Breast epithelium (tissue), 4 donors: ENCODE data around the gene VSTM2B. TPM values are rescaled to one million over a fixed set of nuclear protein-coding genes. Genes with fewer than 3 reads are reported as not detected.

ENCODE experiments used
- DNase-seq, 2 donors: peaks; one replicate each; pipeline ENCODE4 v3.0.0-alpha.2; 2019; ENCODE audit warnings: low spot score in 2 of 2
- H3K27ac ChIP-seq, 2 donors: fragments of 200-600 bp; sonication (generic) in 1 of 2; one replicate each; pipeline ENCODE4 v1.5.1; 2016 to 2019; ENCODE audit warnings: mild to moderate bottlenecking in 1 of 2
- H3K27me3 ChIP-seq, 2 donors: fragments of 200-600 bp; sonication (generic) in 1 of 2; one replicate each; pipeline versions ENCODE4 v1.5.1 to v1.6.0; 2017 to 2019; ENCODE audit warnings: control low read depth in 1 of 2, mild to moderate bottlenecking in 1 of 2
- H3K36me3 ChIP-seq: fragments of 200-600 bp; one replicate; pipeline ENCODE4 v1.5.1; 2019
- H3K4me1 ChIP-seq, 2 donors: fragments of 200-600 bp; sonication (generic); one replicate each; pipeline ENCODE4 v1.5.1; 2016 to 2019; ENCODE audit warnings: control low read depth in 1 of 2
- H3K4me3 ChIP-seq, 3 donors: fragments of 200-600 bp; sonication (generic); 1 replicate in 2 of 3; 2 replicates in 1 of 3; pipeline ENCODE4 v1.5.1; 2016 to 2019; ENCODE audit warnings: mild to moderate bottlenecking in 3 of 3, moderate library complexity in 2 of 3
- H3K9me3 ChIP-seq, 2 donors: fragments of 200-600 bp; sonication (generic) in 1 of 2; one replicate each; pipeline ENCODE4 v1.5.1; 2016 to 2019; ENCODE audit warnings: control low read depth in 1 of 2
- POLR2A ChIP-seq: fragments of 450-650 bp; IDR thresholded peaks from one replicate; pipeline ENCODE4 v1.6.1; 2016; ENCODE audit warnings: antibody characterized with exemption, mild to moderate bottlenecking, moderate library complexity
- POLR2AphosphoS5 ChIP-seq, 3 donors: sonication (generic); formaldehyde crosslinking; IDR thresholded peaks; one replicate each; pipeline ENCODE4 v1.6.1; 2017; ENCODE audit warnings: antibody characterized with exemption in 3 of 3
- intact Hi-C: fragments of 100-400 bp; cut with DNase I; formaldehyde crosslinking; loops from one replicate; pipeline ENCODE4 v1.15.1; 2023; ENCODE audit warnings: low total_unique reads
- total RNA-seq, 3 donors: library from RNA; depleted of rRNA; stranded (reverse); fragments of >200 nt; gene quantifications; one replicate each; pipeline ENCODE4 v1.1.0, GENCODE V29; 2016
- TF ChIP-seq, protein P1 (sequence below), 3 donors: fragments of 450-650 bp; IDR thresholded peaks; one replicate each; pipeline ENCODE4 v1.5.1; 2016 to 2017; ENCODE audit warnings: antibody characterized with exemption in 3 of 3, mild to moderate bottlenecking in 3 of 3, moderate library complexity in 3 of 3

VSTM2B gene
- total RNA-seq, 3 donors from 2014 or later, result not detected

DNA sequence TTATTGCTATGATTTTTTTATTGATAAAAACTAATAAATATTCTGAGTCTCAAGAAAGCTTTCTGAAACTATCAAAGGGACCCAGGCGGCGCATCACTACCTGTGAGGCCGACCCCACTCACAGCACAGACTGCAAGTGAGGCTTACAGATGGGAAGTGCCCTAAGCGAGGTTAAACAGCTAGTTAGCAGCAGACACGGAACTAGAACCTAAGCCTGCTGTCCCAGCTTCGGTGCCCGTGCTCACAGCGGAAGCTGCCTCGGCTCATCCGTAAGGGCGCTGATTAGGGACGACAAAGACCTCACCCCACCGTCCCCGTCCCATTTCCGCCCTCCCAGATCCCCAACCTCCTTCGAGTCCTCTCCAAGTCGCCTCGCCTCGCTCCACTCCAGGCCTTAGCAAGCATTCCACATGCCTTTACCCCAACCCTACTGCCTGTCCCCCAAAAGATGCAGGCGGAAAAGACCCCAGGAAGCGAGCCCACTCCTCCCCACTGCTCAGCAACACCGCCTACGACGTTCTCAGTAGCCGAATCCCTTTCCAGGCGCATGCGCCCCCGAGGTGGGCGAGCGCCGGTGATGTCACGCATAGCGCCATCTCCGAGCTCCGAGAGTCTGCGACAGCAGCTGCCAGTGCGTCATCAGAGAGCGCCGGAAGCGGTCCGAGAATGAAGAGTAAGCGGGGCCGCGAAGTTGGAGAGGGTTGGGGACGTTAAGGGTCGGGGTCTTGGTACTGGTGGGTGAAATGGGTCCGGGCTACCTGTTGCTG is 80.0 kb downstream of the VSTM2B start, which contains the start of gene POP4:
POP4 (plus strand) TSS at position 631 of the 767 bp plus-strand sequence; CDS start at position 667, 36 bp downstream.
- H3K4me3 ChIP-seq, result peak within 1 kb of the TSS; percentile 77 to 94 (median 80)
- H3K27ac ChIP-seq, result peak within 1 kb of the TSS; percentile 95 to 96
- TF ChIP-seq POLR2A (peak; percentile 95), POLR2AphosphoS5 (IDR thresholded peaks at IDR 0.05) (peak; percentile 98 to 100 (median 99))
- TF ChIP-seq, protein P1, sequence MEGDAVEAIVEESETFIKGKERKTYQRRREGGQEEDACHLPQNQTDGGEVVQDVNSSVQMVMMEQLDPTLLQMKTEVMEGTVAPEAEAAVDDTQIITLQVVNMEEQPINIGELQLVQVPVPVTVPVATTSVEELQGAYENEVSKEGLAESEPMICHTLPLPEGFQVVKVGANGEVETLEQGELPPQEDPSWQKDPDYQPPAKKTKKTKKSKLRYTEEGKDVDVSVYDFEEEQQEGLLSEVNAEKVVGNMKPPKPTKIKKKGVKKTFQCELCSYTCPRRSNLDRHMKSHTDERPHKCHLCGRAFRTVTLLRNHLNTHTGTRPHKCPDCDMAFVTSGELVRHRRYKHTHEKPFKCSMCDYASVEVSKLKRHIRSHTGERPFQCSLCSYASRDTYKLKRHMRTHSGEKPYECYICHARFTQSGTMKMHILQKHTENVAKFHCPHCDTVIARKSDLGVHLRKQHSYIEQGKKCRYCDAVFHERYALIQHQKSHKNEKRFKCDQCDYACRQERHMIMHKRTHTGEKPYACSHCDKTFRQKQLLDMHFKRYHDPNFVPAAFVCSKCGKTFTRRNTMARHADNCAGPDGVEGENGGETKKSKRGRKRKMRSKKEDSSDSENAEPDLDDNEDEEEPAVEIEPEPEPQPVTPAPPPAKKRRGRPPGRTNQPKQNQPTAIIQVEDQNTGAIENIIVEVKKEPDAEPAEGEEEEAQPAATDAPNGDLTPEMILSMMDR (IDR thresholded peaks at IDR 0.05), result no peak
- H3K4me1 ChIP-seq, result no peaks in the 10 kb centered on the region
- H3K27me3 ChIP-seq, result no peaks in the 10 kb centered on the region
- no peaks in the 10 kb centered on the region for H3K9me3 ChIP-seq
- no peaks in the 10 kb centered on the region for H3K36me3 ChIP-seq
- intact Hi-C loops, result no loop called here
- peak; percentile 95 to 96 for DNase-seq

DNA sequence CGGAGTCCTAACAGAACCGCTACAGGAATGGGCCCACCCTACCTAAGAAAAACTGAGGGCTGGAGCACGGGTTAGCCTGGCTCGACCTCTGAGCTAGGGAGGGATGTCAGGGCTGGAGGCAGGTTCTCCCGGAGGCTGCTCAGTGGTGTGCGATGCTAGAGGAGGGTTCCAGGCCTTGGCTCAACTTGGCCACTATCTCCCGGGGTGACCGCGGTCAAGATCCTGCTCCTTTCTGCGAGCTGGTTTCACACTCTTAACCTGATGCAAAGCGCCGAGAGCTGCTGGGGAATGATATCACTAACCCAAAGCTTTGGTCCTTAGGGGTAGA is 80.6 kb downstream of the VSTM2B start:
- intact Hi-C loops, result no loop called here
- no peak for DNase-seq
- H3K36me3 ChIP-seq, result no peaks in the 10 kb centered on the region
- peak overlapping the region; percentile 95 to 96 for H3K27ac ChIP-seq
- H3K4me3 ChIP-seq, result peak overlapping the region; percentile 77 to 94 (median 80)
- TF ChIP-seq, protein P1 (IDR thresholded peaks at IDR 0.05), result no peak
- no peak for TF ChIP-seq POLR2A
- no peak for TF ChIP-seq POLR2AphosphoS5 (IDR thresholded peaks at IDR 0.05)
- H3K27me3 ChIP-seq, result no peaks in the 10 kb centered on the region
- H3K9me3 ChIP-seq, result no peaks in the 10 kb centered on the region
- no peaks in the 10 kb centered on the region for H3K4me1 ChIP-seq

DNA sequence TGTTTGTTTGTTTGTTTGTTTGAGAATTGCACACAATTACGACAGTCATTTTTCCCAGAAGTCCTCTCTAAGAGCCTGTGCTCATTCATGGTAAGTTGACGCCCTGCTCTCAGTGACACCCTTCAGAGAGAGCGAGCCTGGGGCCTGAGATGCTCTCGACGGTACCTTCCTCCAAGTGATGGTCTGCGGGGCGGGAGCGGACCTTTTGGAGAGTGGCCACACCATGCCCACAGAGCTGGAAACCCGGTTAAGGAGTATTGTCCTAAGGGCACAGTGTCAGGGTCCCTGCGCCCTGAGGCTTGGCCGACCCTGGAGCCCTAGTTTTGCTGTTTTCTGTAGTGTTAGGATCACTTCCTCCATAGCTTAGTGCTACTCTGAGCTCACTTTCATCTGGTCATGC is 83.8 kb downstream of the VSTM2B start:
- H3K27me3 ChIP-seq, result no peaks in the 10 kb centered on the region
- no peaks in the 10 kb centered on the region for H3K4me1 ChIP-seq
- no peak overlapping the region for H3K27ac ChIP-seq
- no peaks in the 10 kb centered on the region for H3K9me3 ChIP-seq
- TF ChIP-seq POLR2A, result no peak
- TF ChIP-seq, protein P1 (IDR thresholded peaks at IDR 0.05), result no peak
- no peak for TF ChIP-seq POLR2AphosphoS5 (IDR thresholded peaks at IDR 0.05)
- no peak overlapping the region for H3K4me3 ChIP-seq
- intact Hi-C loops, result loop anchor here (5.0 kb wide), 1 partner anchor 103 kb away; no protein-coding TSS in a partner anchor
- DNase-seq, result no peak
- peaks cover 13% of the 10 kb centered on the region for H3K36me3 ChIP-seq

DNA sequence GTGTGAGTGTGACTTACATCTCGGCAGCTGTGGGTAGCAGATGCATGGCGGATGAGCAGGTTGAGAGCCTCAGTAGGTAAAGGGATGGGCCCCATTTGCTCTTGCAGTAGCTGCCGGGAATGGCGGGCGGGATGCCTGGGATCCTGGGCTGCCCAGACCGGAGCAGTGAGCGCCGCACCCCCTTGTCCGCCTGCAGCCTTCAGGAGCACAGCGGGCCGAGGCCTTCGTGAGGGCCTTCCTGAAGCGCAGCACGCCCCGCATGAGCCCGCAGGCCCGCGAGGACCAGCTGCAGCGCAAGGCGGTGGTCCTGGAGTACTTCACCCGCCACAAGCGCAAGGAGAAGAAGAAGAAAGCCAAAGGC is 84.4 kb downstream of the VSTM2B start:
- TF ChIP-seq, protein P1 (IDR thresholded peaks at IDR 0.05), result no peak
- TF ChIP-seq POLR2AphosphoS5 (IDR thresholded peaks at IDR 0.05) (no peak), POLR2A (no peak)
- intact Hi-C loops, result loop anchor here (5.0 kb wide), 1 partner anchor 102 kb away; no protein-coding TSS in a partner anchor
- Histone ChIP-seq H3K27me3 (no peaks in the 10 kb centered on the region), H3K4me3 (no peak overlapping the region), H3K9me3 (no peaks in the 10 kb centered on the region), H3K27ac (no peak overlapping the region), H3K36me3 (peaks cover 13% of the 10 kb centered on the region), H3K4me1 (no peaks in the 10 kb centered on the region)
- no peak for DNase-seq

DNA sequence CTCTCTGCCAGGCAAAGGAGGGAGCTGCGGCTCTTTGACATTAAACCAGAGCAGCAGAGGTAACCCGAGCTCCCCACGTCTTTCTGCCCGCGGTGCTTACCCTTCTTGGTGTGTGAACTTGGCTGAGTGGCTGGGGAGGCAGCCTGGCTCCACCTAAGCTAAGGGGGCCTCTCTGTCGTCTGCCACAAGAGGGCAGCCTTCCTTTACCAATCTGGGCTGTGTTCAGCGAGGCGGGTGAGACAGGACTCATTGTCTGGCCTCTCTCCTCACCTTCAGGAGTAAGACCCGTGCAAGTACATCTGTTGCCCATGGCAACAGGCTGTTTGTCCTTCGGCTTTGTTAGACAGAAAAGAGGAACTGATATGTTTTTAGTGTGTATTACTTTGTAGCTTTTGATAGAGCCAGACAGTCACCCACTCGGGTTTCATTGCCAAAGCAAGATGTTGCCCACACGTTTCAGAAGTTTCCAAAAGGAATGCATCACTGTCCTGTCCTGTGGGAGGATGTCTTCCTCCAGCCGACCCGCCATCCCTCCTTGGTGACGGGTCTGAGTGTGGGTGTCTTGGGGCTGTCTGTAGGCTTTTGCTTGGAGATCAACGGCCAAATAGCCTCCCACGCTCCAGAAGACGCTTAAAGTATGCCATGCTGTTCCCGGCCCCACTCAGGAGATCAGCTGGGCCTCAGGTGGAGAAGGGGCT is 84.9 kb downstream of the VSTM2B start:
- no peaks in the 10 kb centered on the region for H3K9me3 ChIP-seq
- H3K27ac ChIP-seq, result no peak overlapping the region
- TF ChIP-seq POLR2A (no peak), POLR2AphosphoS5 (IDR thresholded peaks at IDR 0.05) (peak in 1 of 3 donors; percentile 57)
- TF ChIP-seq, protein P1 (IDR thresholded peaks at IDR 0.05), result peak; percentile 44 to 85 (median 79)
- H3K27me3 ChIP-seq, result no peaks in the 10 kb centered on the region
- DNase-seq, result peak; percentile 76 to 80
- H3K36me3 ChIP-seq, result peaks cover 13% of the 10 kb centered on the region
- no peak overlapping the region for H3K4me3 ChIP-seq
- intact Hi-C loops, result loop anchor here (5.0 kb wide), 1 partner anchor 102 kb away; no protein-coding TSS in a partner anchor
- H3K4me1 ChIP-seq, result no peaks in the 10 kb centered on the region
